H1 (cell line): Measurements from ENCODE around the gene DENND1A. TPM values are rescaled to one million over a fixed set of nuclear protein-coding genes. Genes with fewer than 3 reads are reported as not detected.

ENCODE experiments used
- CTCF ChIA-PET: fragments of 300-600 bp; sonication (Branson Sonifier 250); formaldehyde crosslinking; loops from one replicate; lab custom pipeline; 2021; ENCODE audit not compliant: partially characterized antibody; lab: Charles Lee
- POLR2A ChIA-PET: fragments of 300-600 bp; sonication (Branson Sonifier 250); formaldehyde crosslinking; loops from one replicate; lab custom pipeline; 2021; ENCODE audit warnings: inconsistent platforms; ENCODE audit not compliant: partially characterized antibody; lab: Charles Lee
- DNase-seq, 2 experiments: peaks; one replicate each; pipeline versions ENCODE4 v3.0.0 to v3.0.0-alpha.2; 2010 to 2022; ENCODE audit warnings: low spot score in 2 of 2, low read depth in 1 of 2, mixed read lengths in 1 of 2
- FAIRE-seq: peaks from 2 replicates; lab custom pipeline; 2011; peaks lifted over from hg19 to GRCh38; lab: Jason Lieb, UNC
- H2AFZ ChIP-seq: 2 replicates; pipeline ENCODE4 v1.8.1; 2012; ENCODE audit warnings: low read length, inconsistent platforms
- H2AK5ac ChIP-seq: 2 replicates; pipeline ENCODE4 v1.6.1; 2013; ENCODE audit warnings: low read depth, low read length
- H2BK120ac ChIP-seq: replicated peaks from 2 replicates; pipeline ENCODE3; 2013; ENCODE audit warnings: low read depth, low read length, inconsistent platforms
- H2BK12ac ChIP-seq: 2 replicates; pipeline ENCODE4 v1.6.1; 2013; ENCODE audit warnings: low read depth, low read length
- H2BK15ac ChIP-seq: 2 replicates; pipeline ENCODE4 v1.6.1; 2013; ENCODE audit warnings: low read length
- H2BK20ac ChIP-seq: 2 replicates; pipeline ENCODE4 v1.6.1; 2013; ENCODE audit warnings: low read length
- H2BK5ac ChIP-seq: 2 replicates; pipeline ENCODE4 v1.6.1; 2013; ENCODE audit warnings: low read depth, low read length
- H3K14ac ChIP-seq: 2 replicates; pipeline ENCODE4 v1.6.1; 2013; ENCODE audit warnings: inconsistent platforms; ENCODE audit not compliant: insufficient read length
- H3K18ac ChIP-seq: 2 replicates; pipeline ENCODE4 v1.6.1; 2013; ENCODE audit warnings: low read length; ENCODE audit errors: extremely low read depth
- H3K23ac ChIP-seq: 2 replicates; pipeline ENCODE4 v1.6.1; 2013; ENCODE audit warnings: inconsistent platforms; ENCODE audit not compliant: insufficient read length
- H3K23me2 ChIP-seq: 2 replicates; pipeline ENCODE4 v1.6.1; 2013; ENCODE audit warnings: low read depth, low read length
- H3K27ac ChIP-seq: 2 replicates; pipeline ENCODE4 v1.6.1; 2011; ENCODE audit warnings: low read depth, low read length, inconsistent platforms
- H3K27me3 ChIP-seq, 4 experiments: replicated peaks in 1 of 4; 1 replicate in 1 of 4; 2 replicates in 3 of 4; pipeline versions ENCODE4 v1.6.1 to v1.8.1; 2011 to 2013; ENCODE audit warnings: low read length in 3 of 4, mild to moderate bottlenecking in 3 of 4, inconsistent platforms in 2 of 4, mixed read lengths in 2 of 4, moderate library complexity in 1 of 4; ENCODE audit not compliant: control insufficient read depth in 3 of 4, insufficient read depth in 3 of 4; ENCODE audit errors: extremely low read depth in 1 of 4
- H3K36me3 ChIP-seq, 4 experiments: 2 replicates each; pipeline versions ENCODE4 v1.6.1 to v1.8.1; 2011 to 2013; ENCODE audit warnings: mild to moderate bottlenecking in 4 of 4, low read length in 3 of 4, moderate library complexity in 2 of 4, control low read depth in 1 of 4, inconsistent platforms in 1 of 4; ENCODE audit not compliant: insufficient read depth in 4 of 4, control insufficient read depth in 2 of 4
- H3K4ac ChIP-seq: replicated peaks from 2 replicates; pipeline ENCODE3; 2013; ENCODE audit warnings: low read length, low read depth, mixed read lengths, inconsistent platforms; ENCODE audit not compliant: insufficient read length
- H3K4me1 ChIP-seq, 4 experiments: replicated peaks in 1 of 4; 1 replicate in 1 of 4; 2 replicates in 3 of 4; pipeline versions ENCODE4 v1.6.1 to v1.8.1; 2011 to 2013; ENCODE audit warnings: low read length in 3 of 4, inconsistent platforms in 2 of 4, mixed read lengths in 1 of 4; ENCODE audit not compliant: insufficient read depth in 4 of 4, control insufficient read depth in 3 of 4
- H3K4me2 ChIP-seq, 2 experiments: 2 replicates each; pipeline versions ENCODE4 v1.6.1 to v1.8.1; 2011 to 2013; ENCODE audit warnings: low read depth in 2 of 2, low read length in 2 of 2, control low read depth in 1 of 2, inconsistent platforms in 1 of 2, mild to moderate bottlenecking in 1 of 2; ENCODE audit not compliant: insufficient read depth in 1 of 2
- H3K4me3 ChIP-seq, 4 experiments: fragments of 200-600, 300-600 bp in 1 of 4; sonication (generic), shearing (Covaris generic), sonication (Bioruptor Twin) in 1 of 4; 2 replicates each; pipeline versions ENCODE4 v1.5.1 to v1.8.1; 2011 to 2016; ENCODE audit warnings: low read length in 4 of 4, low read depth in 3 of 4, control low read depth in 2 of 4, inconsistent platforms in 2 of 4, mild to moderate bottlenecking in 2 of 4, mixed read lengths in 1 of 4, moderate library complexity in 1 of 4; ENCODE audit not compliant: insufficient read depth in 2 of 4; ENCODE audit errors: extremely low read depth in 1 of 4
- H3K56ac ChIP-seq: replicated peaks from 2 replicates; pipeline ENCODE3; 2013; ENCODE audit warnings: low read depth, mild to moderate bottlenecking, mixed read lengths, low read length, inconsistent platforms; ENCODE audit not compliant: insufficient read length
- H3K79me1 ChIP-seq: 2 replicates; pipeline ENCODE4 v1.6.1; 2013; ENCODE audit warnings: low read depth, low read length, control low read depth
- H3K79me2 ChIP-seq, 2 experiments: 2 replicates each; pipeline versions ENCODE4 v1.6.1 to v1.8.1; 2012 to 2013; ENCODE audit warnings: low read length in 2 of 2, mild to moderate bottlenecking in 2 of 2, inconsistent platforms in 1 of 2; ENCODE audit not compliant: insufficient read depth in 2 of 2, control insufficient read depth in 1 of 2
- H3K9ac ChIP-seq, 4 experiments: replicated peaks in 1 of 4; 1 replicate in 1 of 4; 2 replicates in 3 of 4; pipeline versions ENCODE4 v1.6.1 to v1.8.1; 2011 to 2013; ENCODE audit warnings: low read depth in 3 of 4, low read length in 3 of 4, control low read depth in 2 of 4, mild to moderate bottlenecking in 2 of 4, moderate library complexity in 2 of 4, inconsistent platforms in 1 of 4; ENCODE audit errors: extremely low read depth in 1 of 4
- H3K9me3 ChIP-seq, 2 experiments: 2 replicates each; pipeline versions ENCODE4 v1.6.1 to v1.8.1; 2012 to 2013; ENCODE audit warnings: mild to moderate bottlenecking in 2 of 2, moderate library complexity in 2 of 2, control low read depth in 1 of 2, inconsistent platforms in 1 of 2, low read depth in 1 of 2, low read length in 1 of 2, mixed read lengths in 1 of 2; ENCODE audit not compliant: insufficient read depth in 2 of 2
- H4K20me1 ChIP-seq, 2 experiments: replicated peaks in 1 of 2; 2 replicates each; pipeline versions ENCODE3 to v1.8.1; 2011 to 2013; ENCODE audit warnings: inconsistent platforms in 2 of 2, low read length in 2 of 2, mild to moderate bottlenecking in 1 of 2; ENCODE audit not compliant: insufficient read depth in 2 of 2, control insufficient read depth in 1 of 2
- H4K5ac ChIP-seq: 2 replicates; pipeline ENCODE4 v1.6.1; 2013; ENCODE audit warnings: low read length, low read depth, mixed read lengths, inconsistent platforms; ENCODE audit not compliant: insufficient read length
- H4K8ac ChIP-seq: 2 replicates; pipeline ENCODE4 v1.8.0; 2013; ENCODE audit warnings: mild to moderate bottlenecking, moderate library complexity, low read length, inconsistent platforms; ENCODE audit not compliant: insufficient read depth; ENCODE audit errors: extremely low read depth
- H4K91ac ChIP-seq: replicated peaks from 2 replicates; pipeline ENCODE3; 2013; ENCODE audit warnings: low read length, mixed read lengths, inconsistent platforms; ENCODE audit not compliant: insufficient read length
- ATF2 ChIP-seq: IDR thresholded peaks from 2 replicates; pipeline ENCODE4 v1.6.1; 2012; ENCODE audit warnings: low read length, inconsistent platforms
- NANOG ChIP-seq: IDR thresholded peaks from 2 replicates; pipeline ENCODE4 v1.6.1; 2011; ENCODE audit warnings: low read length, low read depth, mild to moderate bottlenecking, inconsistent platforms; ENCODE audit not compliant: insufficient read depth, poor library complexity, severe bottlenecking
- NRF1 ChIP-seq: IDR thresholded peaks from 2 replicates; pipeline ENCODE4 v1.6.1; 2011; ENCODE audit warnings: mild to moderate bottlenecking, low read depth, low read length, improper control_type of control experiment
- RXRA ChIP-seq: IDR thresholded peaks from 2 replicates; pipeline ENCODE4 v1.6.1; 2011; ENCODE audit warnings: low read depth, mild to moderate bottlenecking, low read length, moderate library complexity; ENCODE audit not compliant: insufficient read depth
- TAF7 ChIP-seq: optimal IDR thresholded peaks from 2 replicates; pipeline ENCODE3; 2011; ENCODE audit warnings: low read depth, mild to moderate bottlenecking, inconsistent platforms, low read length, moderate library complexity, borderline replicate concordance
- USF2 ChIP-seq: IDR thresholded peaks from 2 replicates; pipeline ENCODE4 v1.6.1; 2011; ENCODE audit warnings: low read length, improper control_type of control experiment
- ZNF274 ChIP-seq: IDR thresholded peaks from 2 replicates; pipeline ENCODE4 v1.7.0; 2012; ENCODE audit warnings: low read length, borderline replicate concordance; ENCODE audit errors: extremely low read depth
- whole genome bisulfite sequencing, 2 experiments: shearing (Covaris generic) in 1 of 2; methylation state at CpG; one replicate each; pipeline versions ENCODE4 v1.1.6 to v1.1.7; 2013 to 2015; ENCODE audit warnings: low lambda C conversion rate in 2 of 2, mixed read lengths in 2 of 2, inconsistent platforms in 1 of 2, low coverage in 1 of 2, missing lambda C conversion rate in 1 of 2; ENCODE audit not compliant: insufficient replicate concordance in 2 of 2, insufficient coverage in 1 of 2, insufficient read length in 1 of 2; ENCODE audit errors: extremely low coverage in 1 of 2, missing lambda C conversion rate in 1 of 2; 5-methylcytosine and 5-hydroxymethylcytosine counted together
- polyA plus RNA-seq, 7 experiments: library from polyadenylated mRNA; depleted of rRNA in 3 of 7; stranded (reverse) in 5 of 7; unstranded in 2 of 7; fragments of >200 nt in 5 of 7; fragments of 200-250 nt in 2 of 7; gene quantifications; 1 replicate in 5 of 7; 2 replicates in 1 of 7; 4 replicates in 1 of 7; pipeline versions ENCODE4 v1.2.1 to v1.2.3, GENCODE V29; 2011 to 2013; ENCODE audit warnings: missing spikeins in 2 of 7, mixed read lengths in 2 of 7
- total RNA-seq: library from RNA; stranded (reverse); fragmentation: NEBNext Ultra II Directional; extraction: Animal tissue kit (Norgen Biotek cat#: 25700); gene quantifications from 2 replicates; pipeline ENCODE4 v1.2.1, GENCODE V29; 2021

The DENND1A gene
- total and polyA plus RNA-seq, 2 of the 8 experiments (the other 6 are each of a cell fraction or from before 2014, with no cell fraction given) = 24.1 to 26.4 TPM

DNA sequence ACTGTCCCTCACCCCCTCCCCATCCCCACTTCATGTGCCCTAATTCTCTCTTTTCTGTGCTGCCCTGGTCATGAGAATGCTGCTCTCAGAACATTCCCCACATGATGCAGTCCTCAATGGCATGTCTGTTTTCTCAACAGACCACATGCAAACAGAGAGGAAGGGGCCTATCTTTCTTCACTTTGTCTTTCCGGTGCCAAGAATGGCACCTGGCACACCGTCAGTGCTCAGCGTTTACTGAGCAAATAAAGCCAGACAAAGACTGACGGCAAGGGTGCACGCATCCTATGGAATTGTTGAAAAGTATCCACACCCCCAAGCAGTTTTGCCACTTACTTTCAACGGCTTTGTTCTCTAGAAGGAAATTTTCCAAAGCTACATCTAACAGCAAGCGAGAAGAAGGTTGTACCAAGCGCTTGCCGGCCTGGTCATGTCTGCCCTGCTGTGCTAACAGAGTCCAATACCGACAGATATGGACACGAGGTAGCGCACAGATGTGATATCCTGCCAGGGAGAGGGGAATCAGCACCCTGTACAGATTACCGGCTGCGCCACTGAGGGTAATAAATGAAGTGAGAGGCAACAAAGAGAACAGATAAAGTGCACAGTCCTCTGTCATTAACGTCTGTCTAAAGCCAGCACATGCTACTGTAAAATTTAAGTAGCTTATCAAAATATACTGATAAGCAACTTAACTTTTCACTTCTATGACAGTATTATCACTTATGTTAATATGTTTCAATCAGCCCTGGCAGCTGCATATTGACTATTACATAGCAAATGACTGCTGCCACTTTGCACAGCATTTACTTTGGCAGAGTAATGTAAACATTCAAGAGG, 251.7 kb downstream of the DENND1A start:
- Histone ChIP-seq H3K4me1 (no peaks in the 10 kb centered on the region), H2AFZ (no peak overlapping the region), H3K9me3 (peaks cover 2 to 6% of the 10 kb centered on the region in 2 experiments; a peak in 1 of 4 replicates), H4K8ac (no peak overlapping the region), H3K27ac (no peak overlapping the region), H3K14ac (no peak overlapping the region), H2BK15ac (no peak overlapping the region), H3K36me3 (no peaks in the 10 kb centered on the region), H2AK5ac (no peak overlapping the region), H3K4me3 (no peak overlapping the region), H2BK120ac (no peak overlapping the region), H3K79me1 (no peaks in the 10 kb centered on the region; the same call in 1 of the 2 replicates), H3K27me3 (no peaks in the 10 kb centered on the region), H3K9ac (no peak overlapping the region; a peak in 1 of 7 replicates), H2BK5ac (no peak overlapping the region), H2BK20ac (no peak overlapping the region), H3K79me2 (no peaks in the 10 kb centered on the region; a peak in 1 of 4 replicates), H4K5ac (no peak overlapping the region), H3K23ac (no peak overlapping the region), H4K91ac (no peak overlapping the region), H4K20me1 (no peaks in the 10 kb centered on the region), H2BK12ac (no peak overlapping the region), H3K56ac (no peak overlapping the region), H3K18ac (no peak overlapping the region), H3K4ac (no peak overlapping the region), H3K23me2 (no peaks in the 10 kb centered on the region; the same call in 1 of the 2 replicates), H3K4me2 (no peak overlapping the region)
- no peak for DNase-seq
- POLR2A ChIA-PET = no interaction called here
- WGBS, 2 experiments = 89% methylated on average over 15 of the region's 15 CpGs; no CpG with 5 or more reads in 1 of the 2 experiments
- CTCF ChIA-PET = interaction anchor here (0.8 kb wide), 1 partner anchor 260 kb away, joined by 3 read pairs; no protein-coding TSS in a partner anchor
- FAIRE-seq = no peak
- TF ChIP-seq ZNF274 = no peak
- TF ChIP-seq NANOG = no peak
- TF ChIP-seq RXRA = no peak
- no peak for TF ChIP-seq NRF1
- TF ChIP-seq USF2 = no peak
- no peak for TF ChIP-seq ATF2
- no peak for TF ChIP-seq TAF7
